ENCODE measurements around the gene FANCC.

DNA sequence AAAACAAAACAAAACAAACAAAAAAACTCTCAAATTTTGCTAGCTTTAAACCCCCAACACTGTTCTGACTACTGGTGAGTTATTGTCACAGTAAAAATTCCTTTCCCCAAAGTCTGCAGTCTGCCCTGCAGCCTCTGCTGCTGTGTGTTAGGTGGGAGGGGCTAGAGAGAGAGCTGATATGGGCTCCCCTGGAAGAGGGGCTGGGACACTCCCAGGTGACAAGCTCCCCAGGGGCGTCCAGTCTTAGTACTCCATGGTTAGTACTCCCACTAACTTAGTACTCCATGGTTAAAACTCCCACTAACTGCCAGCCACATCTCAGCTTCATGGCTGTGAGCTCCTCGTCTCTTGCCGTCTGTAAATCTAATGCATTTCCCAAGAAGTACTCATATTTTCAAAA, 191.9 kb downstream of the FANCC start:
- TF ChIP-seq, protein P1, sequence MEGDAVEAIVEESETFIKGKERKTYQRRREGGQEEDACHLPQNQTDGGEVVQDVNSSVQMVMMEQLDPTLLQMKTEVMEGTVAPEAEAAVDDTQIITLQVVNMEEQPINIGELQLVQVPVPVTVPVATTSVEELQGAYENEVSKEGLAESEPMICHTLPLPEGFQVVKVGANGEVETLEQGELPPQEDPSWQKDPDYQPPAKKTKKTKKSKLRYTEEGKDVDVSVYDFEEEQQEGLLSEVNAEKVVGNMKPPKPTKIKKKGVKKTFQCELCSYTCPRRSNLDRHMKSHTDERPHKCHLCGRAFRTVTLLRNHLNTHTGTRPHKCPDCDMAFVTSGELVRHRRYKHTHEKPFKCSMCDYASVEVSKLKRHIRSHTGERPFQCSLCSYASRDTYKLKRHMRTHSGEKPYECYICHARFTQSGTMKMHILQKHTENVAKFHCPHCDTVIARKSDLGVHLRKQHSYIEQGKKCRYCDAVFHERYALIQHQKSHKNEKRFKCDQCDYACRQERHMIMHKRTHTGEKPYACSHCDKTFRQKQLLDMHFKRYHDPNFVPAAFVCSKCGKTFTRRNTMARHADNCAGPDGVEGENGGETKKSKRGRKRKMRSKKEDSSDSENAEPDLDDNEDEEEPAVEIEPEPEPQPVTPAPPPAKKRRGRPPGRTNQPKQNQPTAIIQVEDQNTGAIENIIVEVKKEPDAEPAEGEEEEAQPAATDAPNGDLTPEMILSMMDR (IDR thresholded peaks at IDR 0.05): no peak
- TF ChIP-seq POLR2A (IDR thresholded peaks at IDR 0.05): no peak
